ENCODE measurements around the gene HOXB3. TPM values are rescaled to one million over a fixed set of nuclear protein-coding genes. Genes with fewer than 3 reads are reported as not detected.

HOXB3 gene
- total RNA-seq, 6 donors from 2014 or later: 2.9 to 12.6 (median 7.9) TPM

DNA sequence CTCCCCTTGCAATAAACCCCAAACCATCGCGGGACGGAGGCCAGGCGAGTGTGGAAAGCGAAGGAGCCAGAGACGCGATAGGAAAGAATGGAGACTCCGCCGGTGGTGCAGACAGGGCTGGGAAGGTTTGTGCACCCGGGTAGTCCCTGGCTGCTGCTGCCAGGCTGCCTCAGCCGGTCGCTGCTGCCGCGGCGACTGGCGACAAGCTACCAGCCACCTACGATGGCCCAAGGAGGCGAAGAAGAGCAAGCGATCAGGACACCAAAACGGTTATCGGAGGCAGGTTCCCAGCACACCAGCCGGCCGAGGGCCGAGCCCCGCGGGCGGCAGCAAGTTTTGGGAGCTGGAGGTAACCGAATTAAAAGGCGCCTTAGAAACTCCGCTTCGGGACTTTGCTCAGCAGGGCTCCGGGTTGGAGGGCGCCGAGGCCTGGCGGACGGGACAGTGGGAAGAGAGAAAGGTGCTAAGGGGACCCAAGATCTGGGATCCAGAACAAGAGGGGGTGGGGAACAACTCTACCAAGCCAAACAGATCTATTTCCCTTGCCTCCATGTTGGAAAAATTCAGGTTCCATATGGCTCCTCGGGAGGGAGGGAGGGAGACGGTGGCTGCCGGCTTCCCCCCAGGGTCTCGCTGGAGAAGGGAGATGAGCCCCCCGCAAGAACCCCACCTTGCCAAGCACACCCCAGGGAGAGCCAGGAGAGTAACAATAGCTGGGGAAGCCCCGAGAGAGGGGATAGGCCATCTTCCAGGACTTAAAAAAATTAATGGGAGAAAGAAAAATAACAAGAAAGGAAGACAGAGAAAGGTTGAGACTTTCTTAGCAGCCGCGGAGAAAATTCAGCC, 35.4 kb downstream of the HOXB3 start:
- 42 to 49% methylated on average over 26 to 44 of the region's 44 CpGs for WGBS, 2 donors

DNA sequence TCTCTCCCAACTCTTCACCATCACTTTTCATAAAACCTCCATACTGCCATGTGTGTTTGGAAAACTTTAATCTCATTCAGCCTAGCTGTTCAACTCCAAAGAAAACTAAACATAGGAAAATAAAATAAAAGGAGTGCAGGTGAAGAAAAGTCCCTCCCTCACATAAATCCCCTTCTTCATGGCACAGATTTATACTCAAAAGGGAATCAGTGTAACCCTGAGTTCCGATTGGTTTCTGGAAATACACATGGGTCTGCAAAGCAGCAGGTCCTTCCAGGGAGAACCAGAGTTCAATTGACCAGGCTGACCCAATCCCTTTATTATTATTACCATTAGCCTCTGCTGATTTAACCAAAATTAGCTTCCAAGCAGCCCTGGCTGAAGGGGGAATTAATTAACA, 36.2 kb downstream of the HOXB3 start:
- Histone ChIP-seq H3K4me3 (peak overlapping the region in 2 of 4 donors; percentile 33 to 40), H3K27me3 (peaks cover 0 to 29% (median 13%) of the 10 kb centered on the region in 4 donors), H3K9me3 (no peaks in the 10 kb centered on the region), H3K4me1 (peaks cover 2 to 17% (median 6%) of the 10 kb centered on the region in 4 donors), H3K27ac (peak overlapping the region; percentile 60 to 86 (median 76)), H3K36me3 (no peaks in the 10 kb centered on the region)
- TF ChIP-seq, protein P1, sequence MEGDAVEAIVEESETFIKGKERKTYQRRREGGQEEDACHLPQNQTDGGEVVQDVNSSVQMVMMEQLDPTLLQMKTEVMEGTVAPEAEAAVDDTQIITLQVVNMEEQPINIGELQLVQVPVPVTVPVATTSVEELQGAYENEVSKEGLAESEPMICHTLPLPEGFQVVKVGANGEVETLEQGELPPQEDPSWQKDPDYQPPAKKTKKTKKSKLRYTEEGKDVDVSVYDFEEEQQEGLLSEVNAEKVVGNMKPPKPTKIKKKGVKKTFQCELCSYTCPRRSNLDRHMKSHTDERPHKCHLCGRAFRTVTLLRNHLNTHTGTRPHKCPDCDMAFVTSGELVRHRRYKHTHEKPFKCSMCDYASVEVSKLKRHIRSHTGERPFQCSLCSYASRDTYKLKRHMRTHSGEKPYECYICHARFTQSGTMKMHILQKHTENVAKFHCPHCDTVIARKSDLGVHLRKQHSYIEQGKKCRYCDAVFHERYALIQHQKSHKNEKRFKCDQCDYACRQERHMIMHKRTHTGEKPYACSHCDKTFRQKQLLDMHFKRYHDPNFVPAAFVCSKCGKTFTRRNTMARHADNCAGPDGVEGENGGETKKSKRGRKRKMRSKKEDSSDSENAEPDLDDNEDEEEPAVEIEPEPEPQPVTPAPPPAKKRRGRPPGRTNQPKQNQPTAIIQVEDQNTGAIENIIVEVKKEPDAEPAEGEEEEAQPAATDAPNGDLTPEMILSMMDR (IDR thresholded peaks at IDR 0.05): no peak
- TF ChIP-seq EP300 (IDR thresholded peaks at IDR 0.05) (no peak), POLR2AphosphoS5 (IDR thresholded peaks at IDR 0.05) (no peak), POLR2A (IDR thresholded peaks at IDR 0.05) (no peak)
- DNase-seq (no peak), ATAC-seq (ENCODE audit: low FRiP score in 2 of 2) (no peak)
- WGBS, 2 donors: 55 to 60% methylated on average over 1 of the region's 1 CpG

More for the DNA sequence above, 35.4 kb downstream of the HOXB3 start:
- DNase-seq (peak in 1 of 2 donors; percentile 79), ATAC-seq (ENCODE audit: low FRiP score in 2 of 2) (no peak)
- TF ChIP-seq POLR2A (IDR thresholded peaks at IDR 0.05) (no peak), EP300 (IDR thresholded peaks at IDR 0.05) (no peak), POLR2AphosphoS5 (IDR thresholded peaks at IDR 0.05) (no peak)
- TF ChIP-seq, protein P1 (IDR thresholded peaks at IDR 0.05): no peak
- H3K27ac ChIP-seq: peak overlapping the region; percentile 56 to 86 (median 72)
- peaks cover 0 to 29% (median 13%) of the 10 kb centered on the region in 4 donors for H3K27me3 ChIP-seq
- no peaks in the 10 kb centered on the region for H3K9me3 ChIP-seq
- peak overlapping the region in 3 of 4 donors; percentile 14 to 40 (median 33) for H3K4me3 ChIP-seq
- peaks cover 2 to 17% (median 6%) of the 10 kb centered on the region in 4 donors for H3K4me1 ChIP-seq
- no peaks in the 10 kb centered on the region for H3K36me3 ChIP-seq

DNA sequence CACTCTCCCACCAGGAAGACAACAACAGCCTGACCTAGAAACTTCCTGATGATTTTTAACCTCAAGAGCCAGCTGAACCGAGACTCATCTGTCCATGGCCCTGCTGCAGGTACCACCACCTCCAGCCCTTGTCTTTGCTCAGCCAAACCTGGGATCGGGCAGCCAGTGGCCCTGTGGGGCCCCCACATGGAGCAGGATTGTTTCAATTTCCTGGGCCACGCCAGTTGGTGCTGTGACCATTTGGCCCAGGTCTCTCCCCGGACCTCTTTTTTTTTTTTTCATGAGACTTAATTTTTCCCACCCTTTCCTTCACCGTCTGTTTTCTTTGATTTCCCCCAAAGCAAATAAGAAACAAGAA, 36.9 kb downstream of the HOXB3 start:
- H3K9me3 ChIP-seq: no peaks in the 10 kb centered on the region
- no peaks in the 10 kb centered on the region for H3K36me3 ChIP-seq
- H3K27ac ChIP-seq: peak overlapping the region; percentile 29 to 86 (median 76)
- peaks cover 0 to 29% (median 13%) of the 10 kb centered on the region in 4 donors for H3K27me3 ChIP-seq
- peaks cover 2 to 17% (median 6%) of the 10 kb centered on the region in 4 donors for H3K4me1 ChIP-seq
- ATAC-seq (ENCODE audit: low FRiP score in 2 of 2) (no peak), DNase-seq (no peak)
- TF ChIP-seq, protein P1 (IDR thresholded peaks at IDR 0.05): no peak
- TF ChIP-seq POLR2A (IDR thresholded peaks at IDR 0.05) (no peak), EP300 (IDR thresholded peaks at IDR 0.05) (no peak), POLR2AphosphoS5 (IDR thresholded peaks at IDR 0.05) (no peak)
- WGBS, 2 donors: 46 to 51% methylated on average over 5 of the region's 5 CpGs
- peak overlapping the region in 2 of 4 donors; percentile 33 to 40 for H3K4me3 ChIP-seq

GRCh38 chr17:48552466-48553189, 37.4 kb downstream of the HOXB3 start:
- no peaks in the 10 kb centered on the region for H3K9me3 ChIP-seq
- DNase-seq: no peak
- no peaks in the 10 kb centered on the region for H3K36me3 ChIP-seq
- peak overlapping the region; percentile 64 to 86 (median 76) for H3K27ac ChIP-seq
- peak in 1 of 2 donors; percentile 19 for TF ChIP-seq POLR2AphosphoS5 (IDR thresholded peaks at IDR 0.05)
- no peak for TF ChIP-seq EP300 (IDR thresholded peaks at IDR 0.05)
- TF ChIP-seq POLR2A (IDR thresholded peaks at IDR 0.05): peak in 1 of 4 donors; percentile 55
- H3K4me3 ChIP-seq: peak overlapping the region in 2 of 4 donors; percentile 33 to 40
- H3K27me3 ChIP-seq: peaks cover 0 to 29% (median 13%) of the 10 kb centered on the region in 4 donors
- ATAC-seq (ENCODE audit: low FRiP score in 2 of 2): peak; percentile 73
- H3K4me1 ChIP-seq: peaks cover 2 to 17% (median 7%) of the 10 kb centered on the region in 4 donors
- WGBS, 2 donors: 30 to 34% methylated on average over 8 to 11 of the region's 11 CpGs

Measured in upper lobe of left lung (tissue), 6 donors.